Uterus (tissue), 4 donors: ENCODE data around the gene PTPRE. TPM values are rescaled to one million over a fixed set of nuclear protein-coding genes. Genes with fewer than 3 reads are reported as not detected.

Source experiments
- DNase-seq, 2 donors: peaks; one replicate each; pipeline ENCODE4 v3.0.0-alpha.2; 2019 to 2020
- H3K27ac ChIP-seq, 2 donors: fragments of 200-600 bp; sonication (generic); 1 replicate in 1 of 2; 2 replicates in 1 of 2; pipeline ENCODE4 v1.5.1; 2016 to 2018
- H3K27me3 ChIP-seq, 2 donors: fragments of 200-600 bp; sonication (generic); one replicate each; pipeline ENCODE4 v1.5.1; 2018 to 2019; ENCODE audit warnings: control low read depth in 1 of 2
- H3K36me3 ChIP-seq, 2 donors: fragments of 200-600 bp; sonication (generic); one replicate each; pipeline ENCODE4 v1.5.1; 2019; ENCODE audit warnings: control low read depth in 1 of 2
- H3K4me1 ChIP-seq, 2 donors: fragments of 200-600 bp; sonication (generic); one replicate each; pipeline ENCODE4 v1.5.1; 2018 to 2019; ENCODE audit warnings: control low read depth in 1 of 2
- H3K4me3 ChIP-seq, 2 donors: fragments of 200-600 bp; sonication (generic); 1 replicate in 1 of 2; 2 replicates in 1 of 2; pipeline ENCODE4 v1.5.1; 2018 to 2019; ENCODE audit warnings: mild to moderate bottlenecking in 1 of 2
- H3K9me3 ChIP-seq, 2 donors: fragments of 200-600 bp; sonication (generic); one replicate each; pipeline ENCODE4 v1.5.1; 2019; ENCODE audit warnings: control low read depth in 1 of 2
- CTCF ChIP-seq, 4 experiments: fragments of 200-600 bp in 2 of 4; fragments of 450-650 bp in 2 of 4; sonication (generic) in 2 of 4; IDR thresholded peaks; one replicate each; pipeline ENCODE4 v1.5.1; 2016 to 2019; ENCODE audit warnings: antibody characterized with exemption in 4 of 4, mild to moderate bottlenecking in 2 of 4, moderate library complexity in 1 of 4
- POLR2A ChIP-seq, 2 donors: fragments of 450-650 bp; IDR thresholded peaks; one replicate each; pipeline ENCODE4 v1.6.1; 2016; ENCODE audit warnings: antibody characterized with exemption in 2 of 2, mild to moderate bottlenecking in 1 of 2, moderate library complexity in 1 of 2
- intact Hi-C: fragments of 100-400 bp; cut with DNase I; formaldehyde crosslinking; loops from one replicate; pipeline ENCODE4 v1.15.1; 2023; ENCODE audit warnings: low total_unique reads
- total RNA-seq, 4 donors: library from RNA; depleted of rRNA in 3 of 4; stranded (reverse); fragments of >200 nt in 3 of 4; gene quantifications; one replicate each; pipeline versions ENCODE4 v1.1.0 to v1.2.4, GENCODE V29; 2014 to 2023
- donor health status: DM: yes; HTN: yes; CAD: no.

Gene PTPRE
- total RNA-seq, 4 donors from 2014 or later = 9.4 to 18.9 (median 16.3) TPM

- no peak for DNase-seq
- Histone ChIP-seq H3K4me3 (no peak overlapping the region), H3K27ac (no peak overlapping the region), H3K4me1 (no peaks in the 10 kb centered on the region), H3K9me3 (no peaks in the 10 kb centered on the region), H3K27me3 (no peaks in the 10 kb centered on the region), H3K36me3 (no peaks in the 10 kb centered on the region)
- TF ChIP-seq POLR2A (IDR thresholded peaks at IDR 0.05) (no peak), CTCF (IDR thresholded peaks at IDR 0.05) (no peak)
- intact Hi-C loops = no loop called here
Measured at GRCh38 chr10:127959428-127959827, 52.5 kb downstream of the PTPRE start.

GRCh38 chr10:127961071-127961470 is 54.2 kb downstream of the PTPRE start:
- intact Hi-C loops = no loop called here
- H3K9me3 ChIP-seq = no peaks in the 10 kb centered on the region
- DNase-seq = no peak
- no peak overlapping the region for H3K4me3 ChIP-seq
- H3K27ac ChIP-seq = no peak overlapping the region
- H3K4me1 ChIP-seq = no peaks in the 10 kb centered on the region
- H3K36me3 ChIP-seq = no peaks in the 10 kb centered on the region
- TF ChIP-seq CTCF (IDR thresholded peaks at IDR 0.05) (no peak), POLR2A (IDR thresholded peaks at IDR 0.05) (no peak)
- no peaks in the 10 kb centered on the region for H3K27me3 ChIP-seq

- Histone ChIP-seq H3K4me3 (no peak overlapping the region), H3K9me3 (no peaks in the 10 kb centered on the region), H3K27ac (no peak overlapping the region), H3K4me1 (no peaks in the 10 kb centered on the region), H3K36me3 (no peaks in the 10 kb centered on the region), H3K27me3 (no peaks in the 10 kb centered on the region)
- DNase-seq = no peak
- intact Hi-C loops = no loop called here
- TF ChIP-seq CTCF (IDR thresholded peaks at IDR 0.05) (no peak), POLR2A (IDR thresholded peaks at IDR 0.05) (no peak)
Measured at GRCh38 chr10:127962205-127962604, 55.3 kb downstream of the PTPRE start.

GRCh38 chr10:127963136-127963535 is 56.2 kb downstream of the PTPRE start:
- DNase-seq = no peak
- no peaks in the 10 kb centered on the region for H3K27me3 ChIP-seq
- no peak overlapping the region for H3K4me3 ChIP-seq
- H3K36me3 ChIP-seq = no peaks in the 10 kb centered on the region
- H3K27ac ChIP-seq = no peak overlapping the region
- H3K4me1 ChIP-seq = no peaks in the 10 kb centered on the region
- TF ChIP-seq POLR2A (IDR thresholded peaks at IDR 0.05) = no peak
- no peak for TF ChIP-seq CTCF (IDR thresholded peaks at IDR 0.05)
- no peaks in the 10 kb centered on the region for H3K9me3 ChIP-seq
- intact Hi-C loops = no loop called here

GRCh38 chr10:127964621-127965020 is 57.7 kb downstream of the PTPRE start:
- H3K27me3 ChIP-seq = no peaks in the 10 kb centered on the region
- intact Hi-C loops = no loop called here
- TF ChIP-seq POLR2A (IDR thresholded peaks at IDR 0.05) (no peak), CTCF (IDR thresholded peaks at IDR 0.05) (no peak)
- no peak overlapping the region for H3K4me3 ChIP-seq
- no peaks in the 10 kb centered on the region for H3K9me3 ChIP-seq
- H3K36me3 ChIP-seq = no peaks in the 10 kb centered on the region
- no peak for DNase-seq
- no peaks in the 10 kb centered on the region for H3K4me1 ChIP-seq
- H3K27ac ChIP-seq = no peak overlapping the region
